Mesenchymal stem cell (in vitro differentiated cells and primary cell): ENCODE measurements around the gene DGKD.

Experiments used
- DNase-seq: peaks from one replicate; pipeline ENCODE4 v3.0.0-alpha.2; 2013
- H2AFZ ChIP-seq: one replicate; pipeline ENCODE4 v1.6.1; 2013; ENCODE audit warnings: low read depth, mild to moderate bottlenecking, control low read depth, inconsistent platforms, low read length, moderate library complexity
- H2AK5ac ChIP-seq: 2 replicates; pipeline ENCODE4 v1.6.1; 2013; ENCODE audit warnings: low read length, moderate library complexity, mild to moderate bottlenecking, inconsistent platforms; ENCODE audit not compliant: severe bottlenecking
- H2BK120ac ChIP-seq: one replicate; pipeline ENCODE4 v1.6.1; 2013; ENCODE audit warnings: low read depth, mild to moderate bottlenecking, inconsistent platforms, low read length, moderate library complexity
- H2BK12ac ChIP-seq, 2 experiments: one replicate each; pipeline ENCODE4 v1.6.1; 2013; ENCODE audit warnings: inconsistent platforms in 2 of 2, low read length in 2 of 2, mild to moderate bottlenecking in 2 of 2, moderate library complexity in 2 of 2, control low read depth in 1 of 2
- H2BK15ac ChIP-seq: one replicate; pipeline ENCODE4 v1.6.1; 2013; ENCODE audit warnings: mild to moderate bottlenecking, low read depth, inconsistent platforms; ENCODE audit not compliant: poor library complexity, severe bottlenecking
- H2BK5ac ChIP-seq: 2 replicates; pipeline ENCODE4 v1.6.1; 2013; ENCODE audit warnings: low read depth, mild to moderate bottlenecking, low read length, control low read depth, inconsistent platforms; ENCODE audit not compliant: poor library complexity, severe bottlenecking
- H3K14ac ChIP-seq, 2 experiments: one replicate each; pipeline ENCODE4 v1.6.1; 2013; ENCODE audit warnings: inconsistent platforms in 2 of 2, low read length in 2 of 2, control low read depth in 1 of 2, mild to moderate bottlenecking in 1 of 2, moderate library complexity in 1 of 2
- H3K18ac ChIP-seq, 2 experiments: one replicate each; pipeline ENCODE4 v1.6.1; 2013; ENCODE audit warnings: inconsistent platforms in 2 of 2, low read length in 2 of 2, control low read depth in 1 of 2, low read depth in 1 of 2, mild to moderate bottlenecking in 1 of 2
- H3K23ac ChIP-seq, 2 experiments: one replicate each; pipeline ENCODE4 v1.6.1; 2013; ENCODE audit warnings: inconsistent platforms in 2 of 2, low read length in 2 of 2, mild to moderate bottlenecking in 2 of 2, moderate library complexity in 2 of 2, control low read depth in 1 of 2
- H3K27ac ChIP-seq: 2 replicates; pipeline ENCODE4 v1.5.1; 2013; ENCODE audit warnings: mild to moderate bottlenecking, moderate library complexity, low read length, control low read depth, inconsistent platforms; ENCODE audit not compliant: poor library complexity, severe bottlenecking
- H3K27me3 ChIP-seq, 2 experiments: 2 replicates each; pipeline versions ENCODE4 v1.6.1 to v1.7.0; 2013; ENCODE audit warnings: low read length in 2 of 2, mild to moderate bottlenecking in 2 of 2, moderate library complexity in 2 of 2, control low read depth in 1 of 2, inconsistent platforms in 1 of 2; ENCODE audit not compliant: control insufficient read depth in 1 of 2, insufficient read depth in 1 of 2
- H3K36me3 ChIP-seq, 2 experiments: 2 replicates each; pipeline versions ENCODE4 v1.6.1 to v1.7.0; 2013; ENCODE audit warnings: low read length in 2 of 2, control low read depth in 1 of 2, inconsistent platforms in 1 of 2, low read depth in 1 of 2, mild to moderate bottlenecking in 1 of 2; ENCODE audit not compliant: insufficient read depth in 2 of 2, control insufficient read depth in 1 of 2
- H3K4ac ChIP-seq, 2 experiments: one replicate each; pipeline ENCODE4 v1.6.1; 2013; ENCODE audit warnings: inconsistent platforms in 2 of 2, low read length in 2 of 2, mild to moderate bottlenecking in 2 of 2, moderate library complexity in 2 of 2, control low read depth in 1 of 2, low read depth in 1 of 2
- H3K4me1 ChIP-seq: 2 replicates; pipeline ENCODE4 v1.6.1; 2013; ENCODE audit warnings: low read depth, low read length, control low read depth; ENCODE audit not compliant: control insufficient read depth, insufficient read depth
- H3K4me2 ChIP-seq: 2 replicates; pipeline ENCODE4 v1.6.1; 2013; ENCODE audit warnings: low read length, mild to moderate bottlenecking, inconsistent platforms; ENCODE audit not compliant: poor library complexity, severe bottlenecking
- H3K4me3 ChIP-seq, 2 experiments: 2 replicates each; pipeline versions ENCODE4 v1.5.1 to v1.7.0; 2013; ENCODE audit warnings: low read length in 2 of 2, mild to moderate bottlenecking in 2 of 2, control low read depth in 1 of 2, low read depth in 1 of 2; ENCODE audit not compliant: insufficient read depth in 1 of 2
- H3K79me1 ChIP-seq: replicated peaks from 2 replicates; pipeline ENCODE4 v1.6.1; 2013; ENCODE audit warnings: mild to moderate bottlenecking, control low read depth, low read length, inconsistent platforms; ENCODE audit not compliant: poor library complexity, severe bottlenecking
- H3K9ac ChIP-seq: 2 replicates; pipeline ENCODE4 v1.7.0; 2013; ENCODE audit warnings: mild to moderate bottlenecking, low read length, moderate library complexity
- H3K9me3 ChIP-seq: 2 replicates; pipeline ENCODE4 v1.7.0; 2013; ENCODE audit warnings: mild to moderate bottlenecking, low read length; ENCODE audit not compliant: control insufficient read depth
- H4K8ac ChIP-seq: one replicate; pipeline ENCODE4 v1.6.1; 2013; ENCODE audit warnings: inconsistent platforms, mild to moderate bottlenecking, low read length, moderate library complexity
- H4K91ac ChIP-seq: one replicate; pipeline ENCODE4 v1.6.1; 2013; ENCODE audit warnings: mild to moderate bottlenecking, low read length, inconsistent platforms
- WGBS: methylation state at CpG from one replicate; pipeline ENCODE4 v1.1.7; 2013; ENCODE audit warnings: mixed read lengths; 5-methylcytosine and 5-hydroxymethylcytosine counted together

The DGKD gene

DNA sequence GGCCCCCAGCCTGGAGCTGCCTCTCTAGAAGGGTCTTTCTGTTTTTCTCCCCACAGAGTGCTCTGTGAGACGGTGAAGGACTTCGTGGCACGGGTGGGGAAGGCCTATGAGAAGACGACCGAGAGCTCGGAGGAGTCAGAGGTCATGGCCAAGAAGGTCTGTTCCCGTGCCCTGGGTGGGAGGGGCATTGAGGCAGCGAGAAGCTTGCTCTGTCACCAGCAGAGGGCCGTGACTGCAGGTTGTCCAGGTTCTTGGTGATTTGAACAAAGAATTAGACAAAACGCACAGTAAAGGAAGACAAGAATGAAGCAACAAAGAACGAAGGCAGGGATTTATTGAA lies 93.9 kb downstream of the DGKD start:
- Histone ChIP-seq H3K18ac (no peak overlapping the region), H2BK12ac (no peak overlapping the region), H3K4ac (no peak overlapping the region), H3K4me1 (peaks cover 4% of the 10 kb centered on the region), H3K27ac (no peak overlapping the region), H3K4me2 (no peak overlapping the region), H3K36me3 (peaks cover 25 to 71% of the 10 kb centered on the region in 2 experiments), H3K79me1 (peaks cover 1% of the 10 kb centered on the region), H3K9me3 (no peaks in the 10 kb centered on the region), H3K14ac (no peak overlapping the region), H2AFZ (no peak overlapping the region), H2BK5ac (no peak overlapping the region), H3K27me3 (no peaks in the 10 kb centered on the region), H4K8ac (no peak overlapping the region), H3K23ac (no peak overlapping the region), H2BK120ac (no peak overlapping the region), H2BK15ac (no peak overlapping the region), H3K9ac (no peak overlapping the region), H4K91ac (no peak overlapping the region), H2AK5ac (no peak overlapping the region), H3K4me3 (no peak overlapping the region)
- WGBS, result 79% methylated on average over 11 of the region's 11 CpGs
- DNase-seq, result no peak

- 91% methylated on average over 4 of the region's 4 CpGs for WGBS
- Histone ChIP-seq H3K4me3 (no peak overlapping the region), H3K18ac (no peak overlapping the region)
These were observed 94.3 kb downstream of the DGKD start for GRCh38 chr2:233448575-233448974.

DNA sequence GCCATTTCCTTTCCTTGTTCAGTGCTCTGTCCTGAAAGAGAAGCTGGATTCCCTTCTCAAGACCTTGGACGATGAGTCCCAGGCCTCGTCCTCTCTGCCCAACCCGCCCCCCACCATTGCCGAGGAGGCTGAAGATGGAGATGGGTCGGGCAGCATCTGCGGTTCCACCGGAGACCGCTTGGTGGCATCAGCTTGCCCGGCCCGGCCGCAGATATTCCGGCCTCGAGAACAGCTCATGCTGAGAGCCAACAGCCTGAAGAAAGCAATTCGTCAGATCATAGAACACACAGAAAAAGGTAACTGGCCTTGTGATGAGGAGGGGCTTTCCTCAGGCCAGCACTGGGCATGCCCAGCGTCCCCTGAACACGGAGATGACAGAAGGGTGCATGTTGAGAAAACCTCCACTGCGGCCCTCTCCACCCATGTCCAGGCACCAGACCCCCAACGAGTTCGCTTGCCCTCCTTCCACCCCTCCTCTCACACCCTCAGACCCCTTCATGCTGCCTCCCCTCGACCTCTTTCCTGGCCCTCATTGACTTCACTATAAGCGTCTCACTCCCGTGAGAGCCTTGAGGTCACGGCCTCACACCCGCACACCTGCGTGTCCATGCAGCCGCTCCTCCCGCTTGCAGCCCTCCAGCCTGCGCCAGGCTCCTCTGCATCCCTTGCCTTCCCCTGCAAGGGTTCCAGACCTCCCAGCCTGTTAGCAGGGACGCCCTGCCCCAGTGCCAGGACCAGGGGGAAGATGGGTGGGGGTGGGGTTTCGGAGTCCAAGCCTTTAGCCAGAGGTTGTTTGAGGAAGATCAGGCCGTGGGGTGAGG lies 95.0 kb downstream of the DGKD start:
- Histone ChIP-seq H4K91ac (no peak overlapping the region), H2BK15ac (no peak overlapping the region), H2AK5ac (no peak overlapping the region), H2BK5ac (no peak overlapping the region), H3K4me3 (no peak overlapping the region), H3K18ac (peak overlapping the region in 1 of 2 experiments; percentile 7), H3K4ac (no peak overlapping the region), H3K79me1 (peaks cover 1% of the 10 kb centered on the region), H3K9me3 (no peaks in the 10 kb centered on the region), H3K27me3 (no peaks in the 10 kb centered on the region), H2BK12ac (no peak overlapping the region), H3K4me2 (no peak overlapping the region), H3K4me1 (peaks cover 4% of the 10 kb centered on the region), H3K9ac (no peak overlapping the region), H2AFZ (peak overlapping the region; percentile 37), H3K36me3 (peaks cover 25 to 75% of the 10 kb centered on the region in 2 experiments), H3K23ac (no peak overlapping the region), H2BK120ac (no peak overlapping the region), H3K14ac (no peak overlapping the region), H4K8ac (peak overlapping the region; percentile 38), H3K27ac (no peak overlapping the region)
- WGBS, result 55% methylated on average over 31 of the region's 31 CpGs
- DNase-seq, result peak; percentile 67

More at GRCh38 chr2:233448575-233448974, 94.3 kb downstream of the DGKD start:
- Histone ChIP-seq H2AFZ (no peak overlapping the region), H2BK12ac (no peak overlapping the region), H3K36me3 (peaks cover 25 to 75% of the 10 kb centered on the region in 2 experiments), H2BK15ac (no peak overlapping the region), H3K9me3 (no peaks in the 10 kb centered on the region), H2BK5ac (no peak overlapping the region), H3K14ac (no peak overlapping the region), H3K27ac (no peak overlapping the region), H4K8ac (no peak overlapping the region), H3K23ac (no peak overlapping the region), H4K91ac (no peak overlapping the region), H2BK120ac (no peak overlapping the region), H2AK5ac (no peak overlapping the region), H3K9ac (no peak overlapping the region), H3K4me2 (no peak overlapping the region), H3K79me1 (peaks cover 1% of the 10 kb centered on the region), H3K4ac (no peak overlapping the region), H3K4me1 (peaks cover 4% of the 10 kb centered on the region), H3K27me3 (no peaks in the 10 kb centered on the region)
- no peak for DNase-seq

DNA sequence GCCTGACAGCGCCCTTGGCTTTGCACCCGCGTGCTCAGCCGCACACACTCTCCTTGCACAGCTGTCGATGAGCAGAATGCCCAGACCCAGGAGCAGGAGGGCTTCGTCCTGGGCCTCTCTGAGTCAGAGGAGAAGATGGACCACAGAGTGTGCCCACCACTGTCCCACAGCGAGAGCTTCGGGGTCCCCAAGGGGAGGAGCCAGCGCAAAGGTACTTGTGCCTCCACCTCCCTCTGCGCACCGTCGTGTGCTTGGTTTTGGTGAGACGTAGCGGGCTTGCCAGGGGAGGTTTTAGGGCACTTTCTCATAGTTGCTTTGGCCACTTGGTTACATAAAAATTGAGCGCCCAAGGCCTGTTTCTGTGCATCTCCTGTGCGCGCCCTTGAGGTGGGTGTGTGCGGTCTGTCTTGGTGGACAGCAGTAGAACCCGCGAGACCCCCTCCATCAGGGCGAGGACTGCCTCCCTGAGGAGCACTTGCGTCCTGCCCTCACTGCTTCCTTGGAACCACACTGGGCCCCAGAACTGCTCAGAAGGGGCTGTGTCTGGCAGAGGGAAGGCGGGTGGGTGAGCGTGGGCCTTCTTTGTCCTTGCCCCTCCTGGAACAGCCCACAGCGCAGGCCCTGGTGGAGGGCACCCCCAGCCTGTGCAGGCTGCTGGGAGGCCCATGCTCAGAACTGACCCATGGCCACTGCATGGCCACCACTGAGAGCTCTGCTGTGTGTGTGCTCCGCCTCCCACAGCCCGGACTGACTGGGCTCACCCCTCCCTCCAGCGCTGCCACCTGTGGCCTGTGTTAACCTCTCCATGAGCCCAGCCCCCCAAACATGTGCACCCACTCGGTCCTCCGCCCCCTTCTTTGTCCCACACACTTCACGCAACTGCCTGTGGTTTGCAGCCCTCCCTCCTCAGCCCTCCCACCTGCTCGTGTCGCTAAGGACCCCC lies 95.9 kb downstream of the DGKD start:
- 96% methylated on average over 33 of the region's 33 CpGs for WGBS
- no peak overlapping the region for H3K14ac ChIP-seq
- H3K79me1 ChIP-seq, result peaks cover 1% of the 10 kb centered on the region
- no peak overlapping the region for H2AK5ac ChIP-seq
- H4K91ac ChIP-seq, result no peak overlapping the region
- H3K9ac ChIP-seq, result no peak overlapping the region
- H3K9me3 ChIP-seq, result no peaks in the 10 kb centered on the region
- H2BK12ac ChIP-seq, result no peak overlapping the region
- no peak overlapping the region for H2AFZ ChIP-seq
- H3K27ac ChIP-seq, result no peak overlapping the region
- peaks cover 4% of the 10 kb centered on the region for H3K4me1 ChIP-seq
- no peak overlapping the region for H3K4me3 ChIP-seq
- H2BK120ac ChIP-seq, result no peak overlapping the region
- H3K4ac ChIP-seq, result no peak overlapping the region
- no peak for DNase-seq
- H2BK5ac ChIP-seq, result no peak overlapping the region
- H3K18ac ChIP-seq, result no peak overlapping the region
- peaks cover 32 to 73% of the 10 kb centered on the region in 2 experiments for H3K36me3 ChIP-seq
- peak overlapping the region; percentile 63 for H2BK15ac ChIP-seq
- no peak overlapping the region for H3K23ac ChIP-seq
- H3K4me2 ChIP-seq, result no peak overlapping the region
- no peaks in the 10 kb centered on the region for H3K27me3 ChIP-seq
- no peak overlapping the region for H4K8ac ChIP-seq
